Measurements from ENCODE around the gene TMEM43.

GRCh38 chr3:14124615-14125192 lies at the start of gene TMEM43, which contains the start of gene CHCHD4:
- TF ChIP-seq, protein P1, sequence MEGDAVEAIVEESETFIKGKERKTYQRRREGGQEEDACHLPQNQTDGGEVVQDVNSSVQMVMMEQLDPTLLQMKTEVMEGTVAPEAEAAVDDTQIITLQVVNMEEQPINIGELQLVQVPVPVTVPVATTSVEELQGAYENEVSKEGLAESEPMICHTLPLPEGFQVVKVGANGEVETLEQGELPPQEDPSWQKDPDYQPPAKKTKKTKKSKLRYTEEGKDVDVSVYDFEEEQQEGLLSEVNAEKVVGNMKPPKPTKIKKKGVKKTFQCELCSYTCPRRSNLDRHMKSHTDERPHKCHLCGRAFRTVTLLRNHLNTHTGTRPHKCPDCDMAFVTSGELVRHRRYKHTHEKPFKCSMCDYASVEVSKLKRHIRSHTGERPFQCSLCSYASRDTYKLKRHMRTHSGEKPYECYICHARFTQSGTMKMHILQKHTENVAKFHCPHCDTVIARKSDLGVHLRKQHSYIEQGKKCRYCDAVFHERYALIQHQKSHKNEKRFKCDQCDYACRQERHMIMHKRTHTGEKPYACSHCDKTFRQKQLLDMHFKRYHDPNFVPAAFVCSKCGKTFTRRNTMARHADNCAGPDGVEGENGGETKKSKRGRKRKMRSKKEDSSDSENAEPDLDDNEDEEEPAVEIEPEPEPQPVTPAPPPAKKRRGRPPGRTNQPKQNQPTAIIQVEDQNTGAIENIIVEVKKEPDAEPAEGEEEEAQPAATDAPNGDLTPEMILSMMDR (IDR thresholded peaks at IDR 0.05 in 2 of 3, conservative IDR thresholded peaks at IDR 0.05 in 1 of 3; ENCODE audit: control insufficient read depth in 2 of 3, extremely low read depth in 1 of 3, insufficient read depth in 1 of 3, low read depth in 3 of 3, low read length in 3 of 3): no peak
- TF ChIP-seq CBX3 (IDR thresholded peaks at IDR 0.05; ENCODE audit: borderline replicate concordance, low read depth) (no peak), CEBPZ (IDR thresholded peaks at IDR 0.05; ENCODE audit: low read depth, low read length) (no peak), EZH2 (IDR thresholded peaks at IDR 0.05; ENCODE audit: borderline replicate concordance, control insufficient read depth, low read depth, low read length) (no peak), RAD51 (IDR thresholded peaks at IDR 0.05) (no peak), NFIC (IDR thresholded peaks at IDR 0.05; ENCODE audit: low read depth, low read length) (no peak), TCF7 (IDR thresholded peaks at IDR 0.05; ENCODE audit: borderline replicate concordance) (no peak)
